NB4 (cell line): ENCODE measurements around the gene GPR18.
A peak's percentile ranks its signal among the peaks of the same experiment; 100 is the strongest.

Experiments used
- DNase-seq: peaks from one replicate; pipeline ENCODE4 v3.0.0; 2010; ENCODE audit warnings: low read depth
- H3K4me3 ChIP-seq: one replicate; pipeline ENCODE4 v1.5.1; 2011; ENCODE audit warnings: mild to moderate bottlenecking, low read depth, low read length, moderate library complexity
- MYC ChIP-seq: IDR thresholded peaks from 2 replicates; pipeline ENCODE4 v1.6.1; 2011; ENCODE audit warnings: low read depth, low read length
- POLR2A ChIP-seq: IDR thresholded peaks from 2 replicates; pipeline ENCODE4 v1.6.1; 2011; ENCODE audit warnings: mild to moderate bottlenecking; ENCODE audit not compliant: insufficient read length; ENCODE audit errors: extremely low read depth
- TF ChIP-seq, protein P1 (sequence below): IDR thresholded peaks from 2 replicates; pipeline ENCODE4 v1.6.1; 2011; ENCODE audit warnings: low read depth, low read length
- TF ChIP-seq, protein P2 (sequence below): IDR thresholded peaks from one replicate; pipeline ENCODE4 v1.5.1; 2012; ENCODE audit warnings: low read depth, low read length

The GPR18 gene, protein sequence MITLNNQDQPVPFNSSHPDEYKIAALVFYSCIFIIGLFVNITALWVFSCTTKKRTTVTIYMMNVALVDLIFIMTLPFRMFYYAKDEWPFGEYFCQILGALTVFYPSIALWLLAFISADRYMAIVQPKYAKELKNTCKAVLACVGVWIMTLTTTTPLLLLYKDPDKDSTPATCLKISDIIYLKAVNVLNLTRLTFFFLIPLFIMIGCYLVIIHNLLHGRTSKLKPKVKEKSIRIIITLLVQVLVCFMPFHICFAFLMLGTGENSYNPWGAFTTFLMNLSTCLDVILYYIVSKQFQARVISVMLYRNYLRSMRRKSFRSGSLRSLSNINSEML

GRCh38 chr13:99258210-99258860 lies at the start of gene GPR18:
TSS of gene GPR18 (minus strand) at chr13:99258379. CDS start at chr13:99255872, 2,507 bp downstream.
- no peak within 1 kb of the TSS for H3K4me3 ChIP-seq
- no peak for DNase-seq
- TF ChIP-seq, protein P1, sequence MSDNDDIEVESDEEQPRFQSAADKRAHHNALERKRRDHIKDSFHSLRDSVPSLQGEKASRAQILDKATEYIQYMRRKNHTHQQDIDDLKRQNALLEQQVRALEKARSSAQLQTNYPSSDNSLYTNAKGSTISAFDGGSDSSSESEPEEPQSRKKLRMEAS: no peak
- TF ChIP-seq POLR2A (no peak), MYC (no peak)
- TF ChIP-seq, protein P2, sequence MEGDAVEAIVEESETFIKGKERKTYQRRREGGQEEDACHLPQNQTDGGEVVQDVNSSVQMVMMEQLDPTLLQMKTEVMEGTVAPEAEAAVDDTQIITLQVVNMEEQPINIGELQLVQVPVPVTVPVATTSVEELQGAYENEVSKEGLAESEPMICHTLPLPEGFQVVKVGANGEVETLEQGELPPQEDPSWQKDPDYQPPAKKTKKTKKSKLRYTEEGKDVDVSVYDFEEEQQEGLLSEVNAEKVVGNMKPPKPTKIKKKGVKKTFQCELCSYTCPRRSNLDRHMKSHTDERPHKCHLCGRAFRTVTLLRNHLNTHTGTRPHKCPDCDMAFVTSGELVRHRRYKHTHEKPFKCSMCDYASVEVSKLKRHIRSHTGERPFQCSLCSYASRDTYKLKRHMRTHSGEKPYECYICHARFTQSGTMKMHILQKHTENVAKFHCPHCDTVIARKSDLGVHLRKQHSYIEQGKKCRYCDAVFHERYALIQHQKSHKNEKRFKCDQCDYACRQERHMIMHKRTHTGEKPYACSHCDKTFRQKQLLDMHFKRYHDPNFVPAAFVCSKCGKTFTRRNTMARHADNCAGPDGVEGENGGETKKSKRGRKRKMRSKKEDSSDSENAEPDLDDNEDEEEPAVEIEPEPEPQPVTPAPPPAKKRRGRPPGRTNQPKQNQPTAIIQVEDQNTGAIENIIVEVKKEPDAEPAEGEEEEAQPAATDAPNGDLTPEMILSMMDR: no peak

DNA sequence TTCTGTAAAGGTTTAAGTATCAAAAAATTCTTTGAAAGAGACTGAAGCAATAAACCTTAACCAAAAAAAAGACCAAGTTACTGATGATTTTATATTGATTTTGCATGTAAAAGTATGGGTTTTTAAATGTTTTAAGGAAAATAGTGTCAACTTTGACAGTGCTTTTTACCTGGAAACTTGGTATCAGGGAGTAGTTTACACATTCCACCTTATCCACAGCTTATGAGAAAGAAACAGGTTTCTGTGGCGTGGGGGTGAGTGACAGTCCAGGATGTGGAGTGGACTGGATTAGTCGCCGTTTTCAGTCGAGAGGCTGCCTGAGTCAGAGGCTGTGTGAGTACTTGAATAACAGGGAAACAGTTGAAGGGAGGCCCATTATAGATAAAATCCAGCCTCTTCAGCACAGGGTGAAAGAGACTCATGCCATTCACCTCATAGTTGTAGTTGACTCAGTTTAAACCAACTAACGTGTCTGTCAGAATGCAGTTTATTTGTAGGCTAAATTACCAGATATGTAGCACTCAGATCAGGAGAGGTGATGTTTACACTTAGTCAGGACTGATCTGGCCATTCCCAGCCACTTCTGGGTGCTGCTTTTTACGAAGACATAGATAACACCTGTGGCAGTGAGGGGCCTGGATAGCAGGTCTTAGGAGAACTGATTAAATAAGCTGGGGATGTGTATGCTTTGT lies 49.6 kb upstream of the GPR18 start:
- DNase-seq: peak; percentile 68
- no peak overlapping the region for H3K4me3 ChIP-seq
- TF ChIP-seq MYC: no peak
- TF ChIP-seq, protein P1: no peak
- TF ChIP-seq POLR2A: no peak
- TF ChIP-seq, protein P2: no peak

- TF ChIP-seq MYC (no peak), POLR2A (no peak)
- TF ChIP-seq, protein P2: no peak
- TF ChIP-seq, protein P1: no peak
- DNase-seq: peak; percentile 67
- H3K4me3 ChIP-seq: peak within 1 kb of the TSS; percentile 46
These were observed 49.1 kb upstream of the GPR18 start, which contains the start of gene GPR183 for GRCh38 chr13:99307247-99307646. TSS of gene GPR183 (minus strand) at chr13:99307399. CDS start at chr13:99296145, 11,254 bp downstream.

GRCh38 chr13:99305566-99305965 lies 47.4 kb upstream of the GPR18 start:
- TF ChIP-seq, protein P1: no peak
- TF ChIP-seq, protein P2: no peak
- TF ChIP-seq MYC (no peak), POLR2A (no peak)
- no peak for DNase-seq
- no peak overlapping the region for H3K4me3 ChIP-seq

GRCh38 chr13:99305158-99305557 lies 47.0 kb upstream of the GPR18 start:
- H3K4me3 ChIP-seq: no peak overlapping the region
- TF ChIP-seq MYC: no peak
- TF ChIP-seq, protein P1: no peak
- DNase-seq: no peak

- H3K4me3 ChIP-seq: no peak overlapping the region
- DNase-seq: no peak
- no peak for TF ChIP-seq MYC
- no peak for TF ChIP-seq POLR2A
- TF ChIP-seq, protein P1: no peak
- TF ChIP-seq, protein P2: no peak
These were observed 46.4 kb upstream of the GPR18 start for GRCh38 chr13:99304541-99304940.
